ENCODE results near the gene RNF135. TPM values are rescaled to one million over a fixed set of nuclear protein-coding genes. Genes with fewer than 3 reads are reported as not detected.
"Not testable (repeated sequence)": the region's sequence is repeated elsewhere in the genome, so short reads cannot be mapped to it uniquely, and the experiment has no call there.

The RNF135 gene
- polyA plus RNA-seq, 1 of the 3 experiments (the other 2 are of a cell fraction): not detected

DNA sequence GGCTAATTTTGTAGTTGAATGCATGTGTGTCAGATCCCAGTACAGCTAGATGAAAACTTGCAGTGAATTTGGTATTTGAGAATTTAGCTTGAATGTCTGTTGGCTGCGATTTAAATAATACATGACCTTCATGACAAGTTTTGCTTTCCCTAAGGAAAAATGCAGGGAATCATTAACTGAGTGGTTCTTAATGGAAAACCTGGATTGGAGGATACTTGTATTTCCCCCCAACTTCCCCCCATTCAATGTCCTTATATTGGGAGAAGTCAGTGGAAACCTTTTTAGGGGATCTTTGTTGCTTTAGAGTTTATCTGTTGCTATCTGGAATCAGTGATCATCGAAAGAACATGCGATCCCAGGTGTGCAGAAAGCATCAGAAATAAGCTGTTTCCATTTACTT lies 39.2 kb downstream of the RNF135 start:
- peaks cover 0 to 11% of the 10 kb centered on the region in 2 experiments; a peak in 1 of 4 replicates for H3K4me1 ChIP-seq (ENCODE audit: control insufficient read depth in 1 of 2, insufficient read depth in 2 of 2, low read depth in 1 of 2, low read length in 1 of 2)
- H3K27ac ChIP-seq (ENCODE audit: low read depth in 2 of 2, low read length in 1 of 2): 0 out of 4 replicates have a peak overlapping the region, but pooled peaks of 1 of the 2 experiments have one; percentile 75
- POLR2A ChIA-PET; H3K79me2 ChIP-seq (ENCODE audit: insufficient read depth); CTCF ChIA-PET; H3K27me3 ChIP-seq (ENCODE audit: insufficient read depth); H3K36me3 ChIP-seq (replicated peaks in 1 of 2; ENCODE audit: control insufficient read depth in 1 of 2, insufficient read depth in 2 of 2, low read length in 1 of 2); H3K4me3 ChIP-seq (ENCODE audit: low read depth in 2 of 2, low read length in 1 of 2); H3K9me2 ChIP-seq; H3K4me2 ChIP-seq; H3K9me3 ChIP-seq; H2AFZ ChIP-seq (ENCODE audit: low read depth); H3K9ac ChIP-seq; DNase-seq; H4K20me1 ChIP-seq (ENCODE audit: insufficient read depth): not testable (repeated sequence)
- H3F3A ChIP-seq (replicated peaks; ENCODE audit: insufficient read depth): peaks cover 18% of the 10 kb centered on the region
- WGBS (ENCODE audit: low lambda C conversion rate): 74% methylated on average over 3 of the region's 3 CpGs

DNA sequence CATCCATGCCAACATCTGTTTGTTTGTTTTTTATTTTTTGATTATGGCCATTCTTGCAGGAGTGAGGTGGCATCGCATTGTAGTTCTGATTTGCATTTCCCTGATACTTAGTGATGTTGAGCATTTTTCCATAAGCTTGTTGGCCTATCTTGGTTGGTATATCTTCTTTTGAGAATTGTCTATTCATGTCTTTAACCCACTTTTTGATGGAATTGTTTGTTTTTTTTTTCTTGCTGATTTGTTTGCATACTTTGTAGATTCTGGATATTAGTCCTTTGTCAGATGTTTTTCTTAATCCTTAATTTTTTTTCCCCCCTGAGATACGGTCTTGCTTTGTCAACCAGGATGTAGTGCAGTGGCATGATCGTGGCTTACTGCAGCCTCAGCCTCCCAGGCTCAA lies 43.0 kb downstream of the RNF135 start:
- peaks cover 0 to 11% of the 10 kb centered on the region in 2 experiments; a peak in 1 of 4 replicates for H3K4me1 ChIP-seq (ENCODE audit: control insufficient read depth in 1 of 2, insufficient read depth in 2 of 2, low read depth in 1 of 2, low read length in 1 of 2)
- no peak overlapping the region for H3K4me2 ChIP-seq
- no peak for TF ChIP-seq FOXM1 (IDR thresholded peaks at IDR 0.05; ENCODE audit: low read depth)
- no peaks in the 10 kb centered on the region for H3K9me2 ChIP-seq
- H3K4me3 ChIP-seq (ENCODE audit: low read depth in 2 of 2, low read length in 1 of 2): no peak overlapping the region
- H3F3A ChIP-seq (replicated peaks; ENCODE audit: insufficient read depth): peaks cover 18% of the 10 kb centered on the region
- no peaks in the 10 kb centered on the region for H4K20me1 ChIP-seq (ENCODE audit: insufficient read depth)
- no peaks in the 10 kb centered on the region for H3K27me3 ChIP-seq (ENCODE audit: insufficient read depth)
- H3K27ac ChIP-seq (ENCODE audit: low read depth in 2 of 2, low read length in 1 of 2): no peak overlapping the region
- POLR2A ChIA-PET: no interaction called here
- DNase-seq: no peak
- H3K79me2 ChIP-seq (ENCODE audit: insufficient read depth): no peaks in the 10 kb centered on the region
- H3K9ac ChIP-seq: no peak overlapping the region
- CTCF ChIA-PET: interaction anchor here (5.5 kb wide), 1 partner anchor 202 kb away, joined by 45 read pairs; no protein-coding TSS in a partner anchor
- H2AFZ ChIP-seq (ENCODE audit: low read depth): no peak overlapping the region
- no peaks in the 10 kb centered on the region for H3K36me3 ChIP-seq (replicated peaks in 1 of 2; ENCODE audit: control insufficient read depth in 1 of 2, insufficient read depth in 2 of 2, low read length in 1 of 2)
- WGBS (ENCODE audit: low lambda C conversion rate): 95% methylated on average over 3 of the region's 3 CpGs
- no peaks in the 10 kb centered on the region for H3K9me3 ChIP-seq

DNA sequence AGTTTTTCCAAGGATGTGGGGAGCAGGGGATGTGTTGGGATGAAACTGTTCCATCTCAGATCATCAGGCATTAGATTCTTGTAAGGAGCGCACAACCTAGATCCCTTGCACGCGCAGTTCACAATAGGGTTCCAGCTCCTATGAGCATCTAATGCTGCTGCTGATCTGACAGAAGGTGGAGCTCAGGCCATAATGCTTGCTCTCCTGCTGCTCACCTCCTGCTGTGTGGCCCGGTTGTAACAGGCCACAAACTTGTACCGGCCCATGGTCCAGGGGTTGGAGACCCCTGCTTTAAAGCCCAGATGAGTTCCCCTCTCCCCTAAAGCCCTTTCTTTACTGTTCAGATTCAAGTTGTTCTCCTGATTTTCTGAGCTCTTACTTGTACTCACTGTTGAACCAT lies 44.8 kb downstream of the RNF135 start:
- Histone ChIP-seq H3K79me2 (ENCODE audit: insufficient read depth) (no peaks in the 10 kb centered on the region), H3K36me3 (replicated peaks in 1 of 2; ENCODE audit: control insufficient read depth in 1 of 2, insufficient read depth in 2 of 2, low read length in 1 of 2) (no peaks in the 10 kb centered on the region), H2AFZ (ENCODE audit: low read depth) (no peak overlapping the region), H3K27me3 (ENCODE audit: insufficient read depth) (no peaks in the 10 kb centered on the region), H3K4me2 (no peak overlapping the region), H3K9ac (no peak overlapping the region), H3K9me3 (no peaks in the 10 kb centered on the region), H3K4me1 (ENCODE audit: control insufficient read depth in 1 of 2, insufficient read depth in 2 of 2, low read depth in 1 of 2, low read length in 1 of 2) (peaks cover 0 to 10% of the 10 kb centered on the region in 2 experiments; a peak in 1 of 4 replicates), H3F3A (replicated peaks; ENCODE audit: insufficient read depth) (peaks cover 16% of the 10 kb centered on the region), H3K9me2 (no peaks in the 10 kb centered on the region), H3K4me3 (ENCODE audit: low read depth in 2 of 2, low read length in 1 of 2) (no peak overlapping the region), H3K27ac (ENCODE audit: low read depth in 2 of 2, low read length in 1 of 2) (no peak overlapping the region), H4K20me1 (ENCODE audit: insufficient read depth) (no peaks in the 10 kb centered on the region)
- CTCF ChIA-PET: interaction anchor here (0.8 to 5.5 kb wide), 4 partner anchors 192 to 362 kb away, joined by 3 to 45 read pairs (median 4); no protein-coding TSS in a partner anchor
- no peak for DNase-seq
- POLR2A ChIA-PET: no interaction called here
- 92% methylated on average over 5 of the region's 5 CpGs for WGBS (ENCODE audit: low lambda C conversion rate)
- TF ChIP-seq RAD21 (IDR thresholded peaks at IDR 0.05; ENCODE audit: low read length) (peak; percentile 27; the same call in 1 of the 2 replicates), SMC3 (IDR thresholded peaks at IDR 0.05; ENCODE audit: low read depth, low read length) (peak; percentile 19; the same call in 1 of the 2 replicates)
- TF ChIP-seq, protein P1, sequence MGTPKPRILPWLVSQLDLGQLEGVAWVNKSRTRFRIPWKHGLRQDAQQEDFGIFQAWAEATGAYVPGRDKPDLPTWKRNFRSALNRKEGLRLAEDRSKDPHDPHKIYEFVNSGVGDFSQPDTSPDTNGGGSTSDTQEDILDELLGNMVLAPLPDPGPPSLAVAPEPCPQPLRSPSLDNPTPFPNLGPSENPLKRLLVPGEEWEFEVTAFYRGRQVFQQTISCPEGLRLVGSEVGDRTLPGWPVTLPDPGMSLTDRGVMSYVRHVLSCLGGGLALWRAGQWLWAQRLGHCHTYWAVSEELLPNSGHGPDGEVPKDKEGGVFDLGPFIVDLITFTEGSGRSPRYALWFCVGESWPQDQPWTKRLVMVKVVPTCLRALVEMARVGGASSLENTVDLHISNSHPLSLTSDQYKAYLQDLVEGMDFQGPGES (IDR thresholded peaks at IDR 0.05; ENCODE audit: low read depth, low read length): no peak

All from SK-N-SH (cell line).